ENCODE measurements around the gene MAML3. TPM values are rescaled to one million over a fixed set of nuclear protein-coding genes. Genes with fewer than 3 reads are reported as not detected.

Gene MAML3
- total RNA-seq, 1 donor from 2014 or later, result 2.7 TPM

GRCh38 chr4:140163029-140163810 is 9.2 kb upstream of the MAML3 start:
- no peak for DNase-seq (ENCODE audit: low read depth)
- no peak for TF ChIP-seq CTCF (IDR thresholded peaks at IDR 0.05; ENCODE audit: insufficient read depth, low read length, poor library complexity, severe bottlenecking)
- H3K4me3 ChIP-seq (ENCODE audit: low read depth, low read length), result no peak overlapping the region

DNA sequence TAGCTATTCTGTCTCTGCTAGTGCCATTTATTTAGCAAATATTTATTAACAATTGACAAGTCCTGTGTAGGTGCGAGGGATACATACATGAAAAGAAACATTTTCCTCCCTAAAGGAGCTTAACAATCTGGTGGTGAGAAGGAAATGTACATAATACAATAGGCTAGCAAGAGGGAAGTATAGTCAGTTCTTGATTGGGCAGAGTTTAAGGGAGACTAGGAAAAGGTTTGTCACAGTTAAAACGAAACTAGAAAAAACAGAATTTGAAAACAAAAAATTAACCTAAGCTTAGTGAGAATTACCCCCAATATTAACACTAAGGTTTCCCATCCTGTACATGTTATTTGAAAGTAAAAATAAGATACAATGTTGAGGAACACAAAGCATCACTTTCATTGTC is 8.6 kb upstream of the MAML3 start:
- Histone ChIP-seq H3K36me3 (ENCODE audit: control insufficient read depth, insufficient read depth, low read length) (no peaks in the 10 kb centered on the region), H3K4me3 (ENCODE audit: low read depth, low read length) (no peak overlapping the region), H3K27me3 (ENCODE audit: control insufficient read depth, insufficient read depth, low read length) (no peaks in the 10 kb centered on the region)
- TF ChIP-seq CTCF (IDR thresholded peaks at IDR 0.05; ENCODE audit: insufficient read depth, low read length, poor library complexity, severe bottlenecking), result no peak
- no peak for DNase-seq (ENCODE audit: low read depth)

More at GRCh38 chr4:140163029-140163810, 9.2 kb upstream of the MAML3 start:
- Histone ChIP-seq H3K36me3 (ENCODE audit: control insufficient read depth, insufficient read depth, low read length) (no peaks in the 10 kb centered on the region), H3K27me3 (ENCODE audit: control insufficient read depth, insufficient read depth, low read length) (no peaks in the 10 kb centered on the region)

DNA sequence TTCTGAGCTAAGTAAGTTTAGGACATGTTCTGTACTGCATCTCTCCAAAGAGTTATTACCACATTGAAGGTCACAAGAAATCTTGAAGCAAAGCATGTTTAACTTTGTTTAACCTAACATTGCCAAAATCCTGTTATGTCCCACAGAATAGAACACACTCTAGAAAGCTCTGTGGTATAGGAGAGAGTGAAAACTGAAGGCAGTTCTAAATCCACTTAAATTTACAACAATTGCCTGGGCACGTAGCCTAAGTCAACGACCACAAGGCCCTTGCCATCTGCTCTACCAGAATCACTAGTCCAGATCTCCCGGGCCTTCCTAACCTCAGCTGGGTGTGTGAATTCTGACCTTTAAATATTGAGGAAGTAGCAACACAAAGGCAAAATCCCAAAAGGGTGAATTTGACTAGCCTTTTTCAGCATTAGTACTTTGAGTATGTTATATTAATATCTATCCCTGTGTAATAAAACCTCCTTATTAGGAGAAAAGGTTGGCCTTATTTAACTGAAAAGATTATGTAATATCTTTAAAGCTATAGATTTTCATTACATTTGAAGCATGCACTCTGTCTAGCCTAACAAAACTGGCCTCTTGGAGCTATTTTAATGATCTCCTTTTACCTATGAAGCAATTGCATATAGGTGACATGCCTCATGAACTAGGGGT is 4.5 kb upstream of the MAML3 start:
- Histone ChIP-seq H3K4me3 (ENCODE audit: low read depth, low read length) (no peak overlapping the region), H3K27me3 (ENCODE audit: control insufficient read depth, insufficient read depth, low read length) (no peaks in the 10 kb centered on the region), H3K36me3 (ENCODE audit: control insufficient read depth, insufficient read depth, low read length) (no peaks in the 10 kb centered on the region)
- no peak for TF ChIP-seq CTCF (IDR thresholded peaks at IDR 0.05; ENCODE audit: insufficient read depth, low read length, poor library complexity, severe bottlenecking)
- no peak for DNase-seq (ENCODE audit: low read depth)

GRCh38 chr4:140157341-140157740 is 3.4 kb upstream of the MAML3 start:
- DNase-seq (ENCODE audit: low read depth), result no peak
- H3K36me3 ChIP-seq (ENCODE audit: control insufficient read depth, insufficient read depth, low read length), result no peaks in the 10 kb centered on the region
- H3K27me3 ChIP-seq (ENCODE audit: control insufficient read depth, insufficient read depth, low read length), result no peaks in the 10 kb centered on the region
- no peak for TF ChIP-seq CTCF (IDR thresholded peaks at IDR 0.05; ENCODE audit: insufficient read depth, low read length, poor library complexity, severe bottlenecking)
- no peak overlapping the region for H3K4me3 ChIP-seq (ENCODE audit: low read depth, low read length)

DNA sequence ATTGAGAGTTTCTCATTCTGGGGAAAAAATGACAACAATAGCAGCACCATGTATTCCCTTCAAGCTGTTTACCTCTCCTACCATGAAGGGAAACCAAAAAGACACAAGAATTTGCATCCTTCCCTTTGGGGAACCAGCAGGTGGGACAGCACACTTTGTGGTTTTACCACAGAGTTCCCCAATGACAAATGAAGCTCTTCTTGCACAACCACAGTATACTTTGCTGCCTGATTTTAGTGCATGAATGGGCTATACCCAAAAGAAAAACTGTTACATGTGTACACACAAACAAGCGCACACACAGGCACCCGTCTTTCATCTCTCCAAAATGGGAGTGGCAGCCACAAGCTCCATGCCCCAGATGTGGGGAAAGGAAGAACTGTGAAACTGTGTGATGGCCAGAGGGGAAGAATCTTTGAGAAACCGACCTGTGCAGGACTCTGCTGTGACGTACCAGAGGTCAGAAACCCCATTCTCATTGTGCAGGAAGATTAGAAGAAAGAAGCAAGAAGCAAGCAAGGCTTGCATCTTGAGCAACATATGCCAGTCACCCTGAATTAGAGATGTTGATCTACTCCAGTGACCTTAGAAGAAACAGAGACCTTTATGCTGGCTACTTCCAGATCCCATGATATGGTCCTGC is 2.7 kb upstream of the MAML3 start:
- no peak for TF ChIP-seq CTCF (IDR thresholded peaks at IDR 0.05; ENCODE audit: insufficient read depth, low read length, poor library complexity, severe bottlenecking)
- Histone ChIP-seq H3K4me3 (ENCODE audit: low read depth, low read length) (no peak overlapping the region), H3K27me3 (ENCODE audit: control insufficient read depth, insufficient read depth, low read length) (no peaks in the 10 kb centered on the region)

More for the DNA sequence above, 2.7 kb upstream of the MAML3 start:
- DNase-seq (ENCODE audit: low read depth), result no peak
- no peaks in the 10 kb centered on the region for H3K36me3 ChIP-seq (ENCODE audit: control insufficient read depth, insufficient read depth, low read length)

Data from kidney epithelial cell (primary cell).